HUES64 (cell line): Measurements from ENCODE around the gene MX2.

Experiments
- H3K27ac ChIP-seq: 2 replicates; pipeline ENCODE4 v1.7.0; 2013; ENCODE audit warnings: low read depth, low read length, inconsistent platforms
- H3K27me3 ChIP-seq: 2 replicates; pipeline ENCODE4 v1.6.1; 2013; ENCODE audit warnings: mild to moderate bottlenecking, low read length; ENCODE audit not compliant: insufficient read depth
- H3K36me3 ChIP-seq: 2 replicates; pipeline ENCODE4 v1.6.1; 2013; ENCODE audit warnings: mild to moderate bottlenecking, low read length; ENCODE audit not compliant: insufficient read depth
- H3K4me1 ChIP-seq: 2 replicates; pipeline ENCODE4 v1.6.1; 2013; ENCODE audit warnings: mild to moderate bottlenecking, low read length, moderate library complexity; ENCODE audit not compliant: insufficient read depth
- H3K4me3 ChIP-seq: 2 replicates; pipeline ENCODE4 v1.5.1; 2013; ENCODE audit warnings: mild to moderate bottlenecking, low read length, moderate library complexity
- H3K9ac ChIP-seq: 2 replicates; pipeline ENCODE4 v1.6.1; 2013; ENCODE audit warnings: mild to moderate bottlenecking, low read depth, low read length
- H3K9me3 ChIP-seq: 2 replicates; pipeline ENCODE4 v1.6.1; 2013; ENCODE audit warnings: low read depth, low read length; ENCODE audit not compliant: insufficient read depth
- WGBS: fragments of 150-250, 120-280 bp; methylation state at CpG from one replicate; pipeline ENCODE4 v1.1.7; 2013; ENCODE audit warnings: missing lambda C conversion rate; 5-methylcytosine and 5-hydroxymethylcytosine counted together

MX2 gene

GRCh38 chr21:41393876-41394465 lies 32.1 kb downstream of the MX2 start:
- Histone ChIP-seq H3K4me1 (peaks cover 11% of the 10 kb centered on the region), H3K36me3 (no peaks in the 10 kb centered on the region), H3K4me3 (no peak overlapping the region), H3K9ac (no peak overlapping the region), H3K9me3 (no peaks in the 10 kb centered on the region), H3K27me3 (no peaks in the 10 kb centered on the region), H3K27ac (no peak overlapping the region)
- whole genome bisulfite sequencing = 90% methylated on average over 8 of the region's 8 CpGs

GRCh38 chr21:41396558-41397075 lies 34.8 kb downstream of the MX2 start:
- Histone ChIP-seq H3K4me3 (no peak overlapping the region), H3K27me3 (no peaks in the 10 kb centered on the region), H3K36me3 (no peaks in the 10 kb centered on the region), H3K27ac (no peak overlapping the region), H3K4me1 (peaks cover 11% of the 10 kb centered on the region), H3K9me3 (no peaks in the 10 kb centered on the region), H3K9ac (no peak overlapping the region)
- 73% methylated on average over 7 of the region's 7 CpGs for WGBS

- no peak overlapping the region for H3K9ac ChIP-seq
- no peaks in the 10 kb centered on the region for H3K36me3 ChIP-seq
- no peak overlapping the region for H3K4me3 ChIP-seq
- H3K9me3 ChIP-seq = no peaks in the 10 kb centered on the region
- WGBS = 88% methylated on average over 7 of the region's 7 CpGs
- no peak overlapping the region for H3K27ac ChIP-seq
- peaks cover 11% of the 10 kb centered on the region for H3K4me1 ChIP-seq
- no peaks in the 10 kb centered on the region for H3K27me3 ChIP-seq
Measured at GRCh38 chr21:41397471-41397891, 35.7 kb downstream of the MX2 start.

- no peaks in the 10 kb centered on the region for H3K27me3 ChIP-seq
Measured at GRCh38 chr21:41398251-41398650, 36.4 kb downstream of the MX2 start.

GRCh38 chr21:41398831-41399230 lies 37.0 kb downstream of the MX2 start:
- Histone ChIP-seq H3K4me1 (peaks cover 11% of the 10 kb centered on the region), H3K36me3 (no peaks in the 10 kb centered on the region), H3K27me3 (no peaks in the 10 kb centered on the region)

More at GRCh38 chr21:41398251-41398650, 36.4 kb downstream of the MX2 start:
- H3K9me3 ChIP-seq = no peaks in the 10 kb centered on the region
- no peak overlapping the region for H3K9ac ChIP-seq
- H3K27ac ChIP-seq = no peak overlapping the region
- H3K4me3 ChIP-seq = no peak overlapping the region
- WGBS = 96% methylated on average over 4 of the region's 4 CpGs
- no peaks in the 10 kb centered on the region for H3K36me3 ChIP-seq
- H3K4me1 ChIP-seq = peaks cover 11% of the 10 kb centered on the region

GRCh38 chr21:41399246-41399800 lies 37.5 kb downstream of the MX2 start:
- Histone ChIP-seq H3K27ac (no peak overlapping the region), H3K9ac (no peak overlapping the region), H3K4me1 (peaks cover 11% of the 10 kb centered on the region), H3K36me3 (no peaks in the 10 kb centered on the region), H3K27me3 (no peaks in the 10 kb centered on the region), H3K9me3 (no peaks in the 10 kb centered on the region), H3K4me3 (no peak overlapping the region)
- WGBS = 94% methylated on average over 7 of the region's 7 CpGs

More at GRCh38 chr21:41398831-41399230, 37.0 kb downstream of the MX2 start:
- Histone ChIP-seq H3K27ac (no peak overlapping the region), H3K9me3 (no peaks in the 10 kb centered on the region), H3K9ac (no peak overlapping the region), H3K4me3 (no peak overlapping the region)
- 94% methylated on average over 16 of the region's 16 CpGs for WGBS

GRCh38 chr21:41402231-41402630 lies 40.4 kb downstream of the MX2 start:
- H3K9ac ChIP-seq = no peak overlapping the region
- H3K9me3 ChIP-seq = no peaks in the 10 kb centered on the region
- no peaks in the 10 kb centered on the region for H3K36me3 ChIP-seq
- H3K27ac ChIP-seq = no peak overlapping the region
- WGBS = 95% methylated on average over 11 of the region's 11 CpGs
- no peaks in the 10 kb centered on the region for H3K27me3 ChIP-seq
- no peak overlapping the region for H3K4me3 ChIP-seq
- H3K4me1 ChIP-seq = peaks cover 2% of the 10 kb centered on the region; the same call in 1 of the 2 replicates

GRCh38 chr21:41402796-41403195 lies 41.0 kb downstream of the MX2 start:
- H3K36me3 ChIP-seq = no peaks in the 10 kb centered on the region
- no peak overlapping the region for H3K27ac ChIP-seq
- H3K4me3 ChIP-seq = no peak overlapping the region
- H3K27me3 ChIP-seq = no peaks in the 10 kb centered on the region
- no peaks in the 10 kb centered on the region for H3K4me1 ChIP-seq
- 95% methylated on average over 10 of the region's 10 CpGs for WGBS
- no peak overlapping the region for H3K9ac ChIP-seq
- H3K9me3 ChIP-seq = no peaks in the 10 kb centered on the region

GRCh38 chr21:41403331-41403730 lies 41.5 kb downstream of the MX2 start:
- WGBS = 96% methylated on average over 9 of the region's 9 CpGs
- Histone ChIP-seq H3K36me3 (no peaks in the 10 kb centered on the region), H3K4me1 (no peaks in the 10 kb centered on the region)

GRCh38 chr21:41403966-41404365 lies 42.1 kb downstream of the MX2 start:
- H3K4me3 ChIP-seq = no peak overlapping the region
- 93% methylated on average over 10 of the region's 10 CpGs for WGBS
- H3K27ac ChIP-seq = no peak overlapping the region
- no peaks in the 10 kb centered on the region for H3K4me1 ChIP-seq
- H3K9me3 ChIP-seq = no peaks in the 10 kb centered on the region
- H3K27me3 ChIP-seq = no peaks in the 10 kb centered on the region
- H3K36me3 ChIP-seq = no peaks in the 10 kb centered on the region
- no peak overlapping the region for H3K9ac ChIP-seq

More at GRCh38 chr21:41403331-41403730, 41.5 kb downstream of the MX2 start:
- Histone ChIP-seq H3K9ac (no peak overlapping the region), H3K27me3 (no peaks in the 10 kb centered on the region), H3K9me3 (no peaks in the 10 kb centered on the region), H3K4me3 (no peak overlapping the region), H3K27ac (no peak overlapping the region)

GRCh38 chr21:41405321-41405720 lies 43.5 kb downstream of the MX2 start:
- Histone ChIP-seq H3K36me3 (no peaks in the 10 kb centered on the region), H3K9me3 (no peaks in the 10 kb centered on the region), H3K4me1 (no peaks in the 10 kb centered on the region), H3K27me3 (no peaks in the 10 kb centered on the region), H3K4me3 (no peak overlapping the region), H3K27ac (no peak overlapping the region), H3K9ac (no peak overlapping the region)
- WGBS = 94% methylated on average over 4 of the region's 4 CpGs
